ENCODE results near the gene PTMS. TPM values are rescaled to one million over a fixed set of nuclear protein-coding genes. Genes with fewer than 3 reads are reported as not detected.

The PTMS gene
- polyA plus RNA-seq, 1 experiment, result 234 TPM

DNA sequence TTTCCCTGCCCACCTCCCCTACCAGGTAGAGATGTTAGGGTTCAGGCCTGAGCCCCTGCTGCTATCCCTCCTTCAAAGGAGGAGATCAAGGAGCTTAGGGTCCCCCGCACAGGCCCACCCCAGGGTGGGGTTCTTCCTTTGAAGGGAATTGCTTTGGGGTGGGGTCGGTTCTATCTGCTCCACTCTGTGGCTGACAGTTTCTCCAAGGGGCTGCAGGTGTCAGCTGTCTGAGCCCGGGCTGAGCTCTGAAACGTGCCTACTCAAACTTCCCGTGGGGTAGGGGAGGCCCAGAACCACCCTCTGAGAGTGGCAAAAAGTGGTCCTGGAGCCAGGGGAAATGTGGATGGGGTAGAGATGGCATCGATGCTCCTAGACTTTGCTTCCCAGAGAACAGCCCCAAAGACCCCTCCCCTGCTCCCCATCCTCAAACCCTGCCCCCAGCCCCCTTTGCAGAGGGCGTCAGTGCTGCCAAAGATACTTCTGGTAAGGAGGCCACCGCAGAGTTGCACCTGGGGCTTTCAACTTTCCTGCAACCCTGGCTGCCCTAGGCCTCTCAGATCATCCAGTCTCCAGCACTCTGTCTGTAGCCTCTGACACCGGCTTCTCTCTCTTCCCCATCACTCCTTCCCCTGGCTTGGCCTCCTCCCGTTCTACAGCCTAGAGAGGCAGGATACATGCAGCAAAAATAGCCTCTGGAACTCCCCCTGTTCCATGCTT is 16.8 kb downstream of the PTMS start:
- Histone ChIP-seq H3K27me3 (ENCODE audit: control insufficient read depth, insufficient read depth, low read length) (no peaks in the 10 kb centered on the region), H3K36me3 (ENCODE audit: control insufficient read depth, insufficient read depth, low read length) (no peaks in the 10 kb centered on the region), H3K4me3 (ENCODE audit: low read depth, low read length) (no peak overlapping the region)
- ChIA-PET CTCF (interaction anchor here (0.9 to 17.2 kb wide), 5 partner anchors 16 to 59 kb away, joined by 3 to 222 read pairs (median 7); partner anchors contain the start of genes COPS7A, GPR162 and MLF2), POLR2A (no interaction called here)
- no peak for DNase-seq (ENCODE audit: low read depth)
- no peak for TF ChIP-seq CTCF (IDR thresholded peaks at IDR 0.05; ENCODE audit: insufficient read depth, low read depth, low read length)

- ChIA-PET POLR2A (no interaction called here), CTCF (interaction anchor here (0.9 to 17.2 kb wide), 7 partner anchors 9 to 60 kb away, joined by 3 to 222 read pairs (median 4); partner anchors contain the start of genes COPS7A, GPR162, MLF2 and PTMS)
- H3K27me3 ChIP-seq (ENCODE audit: control insufficient read depth, insufficient read depth, low read length), result no peaks in the 10 kb centered on the region
- no peak for TF ChIP-seq CTCF (IDR thresholded peaks at IDR 0.05; ENCODE audit: insufficient read depth, low read depth, low read length)
- H3K4me3 ChIP-seq (ENCODE audit: low read depth, low read length), result no peak overlapping the region
- no peak for DNase-seq (ENCODE audit: low read depth)
- H3K36me3 ChIP-seq (ENCODE audit: control insufficient read depth, insufficient read depth, low read length), result no peaks in the 10 kb centered on the region
These were observed 17.7 kb downstream of the PTMS start for GRCh38 chr12:6783828-6784227.

DNA sequence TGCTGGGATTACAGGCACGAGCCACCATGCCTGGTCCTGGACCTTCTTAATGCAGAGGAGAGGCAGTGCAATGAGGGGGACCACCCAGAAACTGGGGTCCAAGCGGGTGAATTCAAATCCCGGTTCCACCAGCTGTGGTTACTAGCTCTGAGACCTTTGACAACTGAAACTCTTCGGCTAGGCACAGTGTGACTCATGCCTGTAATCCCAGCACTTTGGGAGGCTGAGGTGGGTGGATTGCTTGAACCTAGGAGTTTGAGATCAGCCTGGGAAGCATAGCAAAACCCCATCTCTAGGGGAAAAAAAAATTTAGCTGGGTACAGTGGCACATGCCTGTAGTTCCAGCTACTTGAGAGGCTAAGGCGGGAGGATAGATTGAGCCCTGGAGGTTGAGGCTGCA is 18.1 kb downstream of the PTMS start:
- no peaks in the 10 kb centered on the region for H3K27me3 ChIP-seq (ENCODE audit: control insufficient read depth, insufficient read depth, low read length)
- ChIA-PET POLR2A (interaction anchor here (0.6 kb wide), 1 partner anchor 44 kb away, joined by 5 read pairs; no protein-coding TSS in a partner anchor), CTCF (interaction anchor here (0.6 to 17.2 kb wide), 7 partner anchors 9 to 239 kb away, joined by 3 to 222 read pairs (median 4); partner anchors contain the start of genes COPS7A, GPR162, MLF2 and PTMS)
- TF ChIP-seq CTCF (IDR thresholded peaks at IDR 0.05; ENCODE audit: insufficient read depth, low read depth, low read length), result no peak
- no peak overlapping the region for H3K4me3 ChIP-seq (ENCODE audit: low read depth, low read length)
- H3K36me3 ChIP-seq (ENCODE audit: control insufficient read depth, insufficient read depth, low read length), result no peaks in the 10 kb centered on the region
- no peak for DNase-seq (ENCODE audit: low read depth)

GRCh38 chr12:6784761-6785160 is 18.6 kb downstream of the PTMS start:
- CTCF ChIA-PET, result interaction anchor here (0.6 to 17.2 kb wide), 7 partner anchors 15 to 240 kb away, joined by 3 to 222 read pairs (median 4); partner anchors contain the start of genes COPS7A, GPR162, MLF2 and PTMS
- no peaks in the 10 kb centered on the region for H3K27me3 ChIP-seq (ENCODE audit: control insufficient read depth, insufficient read depth, low read length)
- POLR2A ChIA-PET, result interaction anchor here (0.6 kb wide), 1 partner anchor 43 kb away, joined by 5 read pairs; no protein-coding TSS in a partner anchor
- TF ChIP-seq CTCF (IDR thresholded peaks at IDR 0.05; ENCODE audit: insufficient read depth, low read depth, low read length), result no peak
- H3K36me3 ChIP-seq (ENCODE audit: control insufficient read depth, insufficient read depth, low read length), result no peaks in the 10 kb centered on the region
- H3K4me3 ChIP-seq (ENCODE audit: low read depth, low read length), result no peak overlapping the region
- no peak for DNase-seq (ENCODE audit: low read depth)

DNA sequence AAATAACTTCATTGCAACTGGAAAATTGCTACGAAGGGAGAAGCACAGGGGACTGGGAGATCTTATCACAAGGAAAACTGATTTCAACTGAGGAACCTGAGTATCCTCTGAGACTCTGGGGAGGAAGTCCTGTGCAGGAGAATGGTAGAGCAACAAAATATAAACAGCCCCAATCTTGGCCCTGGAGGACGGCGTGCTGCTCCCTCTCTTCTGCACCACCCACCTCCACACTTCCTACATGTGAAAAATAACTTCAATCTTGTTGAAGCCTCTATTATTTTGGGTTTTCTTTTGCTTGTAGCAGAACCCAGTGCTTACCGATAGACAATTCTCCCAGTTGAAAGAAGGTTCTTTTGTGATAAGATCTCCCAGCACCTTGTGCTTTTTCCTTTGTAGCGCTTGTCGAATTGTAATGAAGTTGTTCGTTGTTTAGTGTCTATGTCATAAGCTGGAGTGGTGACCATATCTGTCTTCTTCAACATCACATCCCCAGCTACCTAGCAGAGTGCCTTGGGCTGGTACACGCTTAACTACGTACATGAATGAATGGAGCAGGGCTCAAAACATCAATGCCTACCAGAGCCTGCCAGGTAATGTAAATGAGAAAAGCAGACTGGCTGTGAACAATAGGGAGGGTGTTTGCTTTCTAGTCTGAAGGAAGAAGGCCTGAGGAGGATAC is 20.4 kb downstream of the PTMS start:
- Histone ChIP-seq H3K36me3 (ENCODE audit: control insufficient read depth, insufficient read depth, low read length) (no peaks in the 10 kb centered on the region), H3K27me3 (ENCODE audit: control insufficient read depth, insufficient read depth, low read length) (no peaks in the 10 kb centered on the region), H3K4me3 (ENCODE audit: low read depth, low read length) (no peak overlapping the region)
- POLR2A ChIA-PET, result no interaction called here
- TF ChIP-seq CTCF (IDR thresholded peaks at IDR 0.05; ENCODE audit: insufficient read depth, low read depth, low read length), result no peak
- DNase-seq (ENCODE audit: low read depth), result no peak
- CTCF ChIA-PET, result interaction anchor here (0.7 to 17.2 kb wide), 4 partner anchors 9 to 37 kb away, joined by 3 to 222 read pairs (median 23); partner anchors contain the start of genes GPR162 and MLF2

Measured in BJ (cell line).